GM12865 (cell line): ENCODE results near the gene NCDN.

ENCODE experiments used
- DNase-seq: peaks from one replicate; pipeline ENCODE4 v3.0.0; 2010; ENCODE audit warnings: low read depth
- H3K4me3 ChIP-seq: 2 replicates; pipeline ENCODE4 v1.5.1; 2011; ENCODE audit warnings: mild to moderate bottlenecking, low read depth, low read length, control low read depth
- CTCF ChIP-seq: IDR thresholded peaks from 2 replicates; pipeline ENCODE4 v1.5.1; 2011; ENCODE audit warnings: low read length, control low read depth, low read depth, inconsistent platforms; ENCODE audit not compliant: insufficient read depth; ENCODE audit errors: missing control alignments

NCDN gene

GRCh38 chr1:35530168-35530567 is 27.4 kb upstream of the NCDN start:
- H3K4me3 ChIP-seq: no peak overlapping the region
- no peak for TF ChIP-seq CTCF

GRCh38 chr1:35530946-35531345 is 26.7 kb upstream of the NCDN start:
- no peak overlapping the region for H3K4me3 ChIP-seq
- no peak for DNase-seq
- TF ChIP-seq CTCF: no peak

More at GRCh38 chr1:35530168-35530567, 27.4 kb upstream of the NCDN start:
- no peak for DNase-seq

GRCh38 chr1:35531368-35531767 is 26.2 kb upstream of the NCDN start:
- TF ChIP-seq CTCF: no peak
- no peak for DNase-seq
- H3K4me3 ChIP-seq: no peak overlapping the region

- no peak for DNase-seq
These were observed 24.9 kb upstream of the NCDN start for GRCh38 chr1:35532497-35533223.

DNA sequence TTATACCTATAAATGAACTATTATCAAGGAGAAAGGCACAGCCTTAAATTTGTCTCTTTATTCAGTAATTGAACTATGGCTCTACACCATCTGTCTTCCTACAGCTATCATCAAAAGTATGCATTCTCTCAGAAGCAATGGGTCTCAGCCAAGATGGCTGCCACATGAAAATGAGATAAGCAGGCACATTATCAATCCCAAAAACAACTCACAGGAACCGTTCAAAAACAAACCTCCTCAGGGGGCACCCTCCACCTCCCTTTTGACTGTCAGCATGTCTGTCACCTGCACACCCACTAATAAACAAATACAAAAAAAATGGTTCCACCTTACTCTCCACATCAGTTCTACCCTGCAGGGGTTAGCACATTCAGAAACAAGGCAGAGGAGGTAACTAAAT is 24.0 kb upstream of the NCDN start:
- H3K4me3 ChIP-seq: no peak overlapping the region
- TF ChIP-seq CTCF: no peak
- DNase-seq: no peak

More at GRCh38 chr1:35532497-35533223, 24.9 kb upstream of the NCDN start:
- no peak for TF ChIP-seq CTCF
- no peak overlapping the region for H3K4me3 ChIP-seq

DNA sequence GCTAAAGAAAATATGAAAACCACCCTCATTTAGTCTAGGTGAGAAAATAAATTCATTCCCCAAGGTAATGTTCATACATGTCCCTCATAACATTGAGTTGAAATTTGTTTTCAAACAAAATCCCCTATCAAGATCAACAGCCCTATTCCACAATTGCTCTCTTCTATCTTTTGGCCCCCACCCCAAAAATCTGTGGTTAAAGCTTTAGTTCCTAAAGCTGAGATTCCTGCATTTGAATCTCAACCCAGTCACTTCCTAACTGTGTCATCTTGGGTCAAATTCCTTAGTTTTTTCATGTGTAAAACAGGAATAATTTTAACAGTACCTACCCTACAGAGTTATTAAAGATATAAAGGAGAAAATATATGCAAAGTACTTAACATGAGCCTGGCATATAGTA is 22.4 kb upstream of the NCDN start:
- no peak for DNase-seq
- no peak overlapping the region for H3K4me3 ChIP-seq
- TF ChIP-seq CTCF: no peak
